Dedifferentiated amniotic fluid mesenchymal stem cell (primary cell): ENCODE results near the gene RMI2.
A peak's percentile ranks its signal among the peaks of the same experiment; 100 is the strongest.
"Not testable (repeated sequence)": the region's sequence is repeated elsewhere in the genome, so short reads cannot be mapped to it uniquely, and the experiment has no call there.

ENCODE experiments used
- DNase-seq: peaks from one replicate; pipeline ENCODE4 v3.0.0-alpha.2; 2016; ENCODE audit errors: extremely low spot score

Gene RMI2

GRCh38 chr16:11345040-11345862 lies at the start of gene RMI2:
Gene RMI2 (plus strand): TSS chr16:11345459. CDS start chr16:11345472, 13 bp downstream.
- peak; percentile 96 for DNase-seq

GRCh38 chr16:11295672-11296071 lies 49.6 kb upstream of the RMI2 start:
- no peak for DNase-seq

GRCh38 chr16:11296351-11296705 lies 48.9 kb upstream of the RMI2 start:
- DNase-seq: no peak

GRCh38 chr16:11296706-11297491 lies 48.4 kb upstream of the RMI2 start:
- DNase-seq: no peak

GRCh38 chr16:11297492-11298142 lies 47.6 kb upstream of the RMI2 start:
- peak; percentile 35 for DNase-seq

- DNase-seq: no peak
These were observed 46.9 kb upstream of the RMI2 start for GRCh38 chr16:11298143-11298900.

- DNase-seq: not testable (repeated sequence)
These were observed 46.2 kb upstream of the RMI2 start for GRCh38 chr16:11298950-11299547.

GRCh38 chr16:11299865-11300559 lies 45.2 kb upstream of the RMI2 start:
- DNase-seq: no peak

GRCh38 chr16:11300560-11300892 lies 44.7 kb upstream of the RMI2 start:
- no peak for DNase-seq

GRCh38 chr16:11301645-11302501 lies 43.4 kb upstream of the RMI2 start:
- no peak for DNase-seq

- no peak for DNase-seq
These were observed 42.3 kb upstream of the RMI2 start for GRCh38 chr16:11302977-11303376.

GRCh38 chr16:11303405-11304138 lies 41.7 kb upstream of the RMI2 start:
- no peak for DNase-seq

GRCh38 chr16:11306381-11306780 lies 38.9 kb upstream of the RMI2 start:
- no peak for DNase-seq

- no peak for DNase-seq
These were observed 38.1 kb upstream of the RMI2 start for GRCh38 chr16:11306997-11307638.

GRCh38 chr16:11307639-11308492 lies 37.4 kb upstream of the RMI2 start:
- no peak for DNase-seq

GRCh38 chr16:11308493-11309283 lies 36.6 kb upstream of the RMI2 start:
- DNase-seq: no peak
